NCI-H510A (cell line): ENCODE data around the gene C11orf98.
"Not testable (repeated sequence)": the region's sequence is repeated elsewhere in the genome, so short reads cannot be mapped to it uniquely, and the experiment has no call there.

ENCODE experiments used
- DNase-seq: peaks from one replicate; lab custom pipeline; 2025; lab: John Stamatoyannopoulos, UW

C11orf98 gene

GRCh38 chr11:62650283-62650682 is 14.7 kb downstream of the C11orf98 start:
- not testable (repeated sequence) for DNase-seq

GRCh38 chr11:62649486-62649885 is 15.5 kb downstream of the C11orf98 start:
- no peak for DNase-seq

- no peak for DNase-seq
Measured at GRCh38 chr11:62648967-62649364, 16.0 kb downstream of the C11orf98 start.

GRCh38 chr11:62648185-62648966 is 16.6 kb downstream of the C11orf98 start:
- no peak for DNase-seq

- DNase-seq = no peak
Measured at GRCh38 chr11:62647609-62648005, 17.4 kb downstream of the C11orf98 start.

- DNase-seq = no peak
Measured at GRCh38 chr11:62646825-62647608, 18.0 kb downstream of the C11orf98 start.

GRCh38 chr11:62645946-62646824 is 18.8 kb downstream of the C11orf98 start, which contains the start of gene GANAB:
GANAB (minus strand) TSS chr11:62646613; CDS start chr11:62646599, 14 bp downstream.
- peak; percentile 98 for DNase-seq

GRCh38 chr11:62645671-62645945 is 19.4 kb downstream of the C11orf98 start:
- no peak for DNase-seq

- DNase-seq = no peak
Measured at GRCh38 chr11:62644220-62644619, 20.8 kb downstream of the C11orf98 start.

GRCh38 chr11:62632492-62632891 is 32.5 kb downstream of the C11orf98 start:
- no peak for DNase-seq

- DNase-seq = no peak
Measured at GRCh38 chr11:62627713-62628112, 37.3 kb downstream of the C11orf98 start.

GRCh38 chr11:62622476-62623089 is 42.4 kb downstream of the C11orf98 start:
- DNase-seq = no peak

GRCh38 chr11:62621567-62622470 is 43.2 kb downstream of the C11orf98 start, which contains the start of gene B3GAT3:
B3GAT3 (minus strand) TSS chr11:62621986; CDS start chr11:62621947, 39 bp downstream.
- peak; percentile 94 for DNase-seq

GRCh38 chr11:62621027-62621566 is 43.9 kb downstream of the C11orf98 start:
- DNase-seq = no peak

GRCh38 chr11:62616957-62617356 is 48.1 kb downstream of the C11orf98 start:
- DNase-seq = not testable (repeated sequence)

- DNase-seq = no peak
Measured at GRCh38 chr11:62615521-62615920, 49.5 kb downstream of the C11orf98 start.

- no peak for DNase-seq
Measured at GRCh38 chr11:62614275-62614674, 50.7 kb downstream of the C11orf98 start.

- DNase-seq = no peak
Measured at GRCh38 chr11:62613291-62613778, 51.7 kb downstream of the C11orf98 start.
